Measurements from ENCODE around the gene SPAG7. TPM values are rescaled to one million over a fixed set of nuclear protein-coding genes. Genes with fewer than 3 reads are reported as not detected.

The SPAG7 gene
- polyA plus RNA-seq, 1 experiment, result 85.8 TPM

- CTCF ChIA-PET, result interaction anchor here (2.2 kb wide), 1 partner anchor 27 kb away, joined by 6 read pairs; no protein-coding TSS in a partner anchor
- POLR2A ChIA-PET, result no interaction called here
- DNase-seq (ENCODE audit: low read depth), result no peak
- Histone ChIP-seq H3K4me3 (ENCODE audit: low read depth, low read length) (no peak overlapping the region), H3K27me3 (ENCODE audit: control insufficient read depth, insufficient read depth, low read length) (no peaks in the 10 kb centered on the region), H3K36me3 (ENCODE audit: control insufficient read depth, insufficient read depth, low read length) (peaks cover 14% of the 10 kb centered on the region)
- TF ChIP-seq, protein P1, sequence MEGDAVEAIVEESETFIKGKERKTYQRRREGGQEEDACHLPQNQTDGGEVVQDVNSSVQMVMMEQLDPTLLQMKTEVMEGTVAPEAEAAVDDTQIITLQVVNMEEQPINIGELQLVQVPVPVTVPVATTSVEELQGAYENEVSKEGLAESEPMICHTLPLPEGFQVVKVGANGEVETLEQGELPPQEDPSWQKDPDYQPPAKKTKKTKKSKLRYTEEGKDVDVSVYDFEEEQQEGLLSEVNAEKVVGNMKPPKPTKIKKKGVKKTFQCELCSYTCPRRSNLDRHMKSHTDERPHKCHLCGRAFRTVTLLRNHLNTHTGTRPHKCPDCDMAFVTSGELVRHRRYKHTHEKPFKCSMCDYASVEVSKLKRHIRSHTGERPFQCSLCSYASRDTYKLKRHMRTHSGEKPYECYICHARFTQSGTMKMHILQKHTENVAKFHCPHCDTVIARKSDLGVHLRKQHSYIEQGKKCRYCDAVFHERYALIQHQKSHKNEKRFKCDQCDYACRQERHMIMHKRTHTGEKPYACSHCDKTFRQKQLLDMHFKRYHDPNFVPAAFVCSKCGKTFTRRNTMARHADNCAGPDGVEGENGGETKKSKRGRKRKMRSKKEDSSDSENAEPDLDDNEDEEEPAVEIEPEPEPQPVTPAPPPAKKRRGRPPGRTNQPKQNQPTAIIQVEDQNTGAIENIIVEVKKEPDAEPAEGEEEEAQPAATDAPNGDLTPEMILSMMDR (IDR thresholded peaks at IDR 0.05; ENCODE audit: insufficient read depth, low read depth, low read length), result no peak
These were observed 32.0 kb downstream of the SPAG7 start for GRCh38 chr17:4935650-4936049.

DNA sequence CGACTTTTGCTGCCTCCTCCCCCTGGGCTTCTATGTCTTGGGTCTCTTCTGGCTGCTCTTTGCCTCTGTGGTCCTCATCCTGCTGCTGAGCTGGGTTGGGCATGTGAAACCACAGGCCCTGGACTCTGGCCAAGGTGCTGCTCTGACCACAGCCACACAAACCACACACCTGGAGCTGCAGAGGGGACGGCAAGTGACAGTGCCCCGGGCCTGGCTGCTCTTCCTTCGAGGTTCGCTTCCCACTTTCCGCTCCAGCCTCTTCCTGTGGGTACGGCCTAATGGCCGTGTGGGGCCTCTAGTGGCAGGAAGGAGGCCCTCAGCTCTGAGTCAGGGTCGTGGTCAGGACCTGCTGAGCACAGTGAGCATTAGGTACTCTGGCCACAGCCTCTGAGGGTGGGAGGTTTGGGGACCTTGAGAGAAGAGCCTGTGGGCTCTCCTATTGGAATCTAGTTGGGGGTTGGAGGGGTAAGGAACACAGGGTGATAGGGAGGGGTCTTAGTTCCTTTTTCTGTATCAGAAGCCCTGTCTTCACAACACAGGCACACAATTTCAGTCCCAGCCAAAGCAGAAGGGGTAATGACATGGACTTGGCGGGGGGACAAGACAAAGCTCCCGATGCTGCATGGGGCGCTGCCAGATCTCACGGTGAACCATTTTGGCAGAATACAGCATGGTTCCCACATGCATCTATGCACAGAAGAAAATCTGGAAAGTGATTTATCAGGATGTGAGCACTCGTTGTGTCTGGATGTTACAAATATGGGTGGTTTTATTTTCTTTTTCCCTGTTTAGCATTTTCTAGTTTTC lies 33.2 kb downstream of the SPAG7 start:
- ChIA-PET CTCF (interaction anchor here (0.6 to 1.3 kb wide), 4 partner anchors 11 to 33 kb away, joined by 3 to 9 read pairs (median 4); partner anchors contain the start of gene SPAG7), POLR2A (interaction anchor here (1.0 kb wide), 1 partner anchor 33 kb away, joined by 4 read pairs; the partner anchor contains the start of gene SPAG7)
- TF ChIP-seq, protein P1 (IDR thresholded peaks at IDR 0.05; ENCODE audit: insufficient read depth, low read depth, low read length), result peak; percentile 54
- Histone ChIP-seq H3K27me3 (ENCODE audit: control insufficient read depth, insufficient read depth, low read length) (no peaks in the 10 kb centered on the region), H3K4me3 (ENCODE audit: low read depth, low read length) (no peak overlapping the region), H3K36me3 (ENCODE audit: control insufficient read depth, insufficient read depth, low read length) (peaks cover 14% of the 10 kb centered on the region)
- DNase-seq (ENCODE audit: low read depth), result no peak

DNA sequence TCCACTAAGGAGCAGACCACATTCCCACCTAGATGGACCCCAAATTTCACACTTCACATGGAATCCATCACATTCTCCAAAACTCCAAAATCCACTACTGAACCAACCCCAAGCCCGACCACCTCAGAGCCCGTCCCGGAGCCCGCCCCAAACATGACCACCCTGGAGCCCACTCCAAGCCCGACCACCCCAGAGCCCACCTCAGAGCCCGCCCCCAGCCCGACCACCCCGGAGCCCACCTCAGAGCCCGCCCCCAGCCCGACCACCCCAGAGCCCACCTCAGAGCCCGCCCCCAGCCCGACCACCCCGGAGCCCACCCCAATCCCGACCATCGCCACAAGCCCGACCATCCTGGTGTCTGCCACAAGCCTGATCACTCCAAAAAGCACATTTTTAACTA lies 34.0 kb downstream of the SPAG7 start:
- DNase-seq (ENCODE audit: low read depth), result no peak
- TF ChIP-seq, protein P1 (IDR thresholded peaks at IDR 0.05; ENCODE audit: insufficient read depth, low read depth, low read length), result no peak
- Histone ChIP-seq H3K36me3 (ENCODE audit: control insufficient read depth, insufficient read depth, low read length) (peaks cover 14% of the 10 kb centered on the region), H3K27me3 (ENCODE audit: control insufficient read depth, insufficient read depth, low read length) (no peaks in the 10 kb centered on the region), H3K4me3 (ENCODE audit: low read depth, low read length) (no peak overlapping the region)
- CTCF ChIA-PET, result interaction anchor here (0.6 to 1.3 kb wide), 4 partner anchors 10 to 34 kb away, joined by 3 to 9 read pairs (median 4); partner anchors contain the start of gene SPAG7
- POLR2A ChIA-PET, result interaction anchor here (1.0 kb wide), 1 partner anchor 33 kb away, joined by 4 read pairs; the partner anchor contains the start of gene SPAG7

GRCh38 chr17:4932756-4933155 lies 34.9 kb downstream of the SPAG7 start:
- H3K27me3 ChIP-seq (ENCODE audit: control insufficient read depth, insufficient read depth, low read length), result no peaks in the 10 kb centered on the region
- ChIA-PET POLR2A (no interaction called here), CTCF (interaction anchor here (0.8 kb wide), 1 partner anchor 30 kb away, joined by 3 read pairs; the partner anchor contains the start of gene CHRNE)
- H3K4me3 ChIP-seq (ENCODE audit: low read depth, low read length), result no peak overlapping the region
- TF ChIP-seq, protein P1 (IDR thresholded peaks at IDR 0.05; ENCODE audit: insufficient read depth, low read depth, low read length), result no peak
- H3K36me3 ChIP-seq (ENCODE audit: control insufficient read depth, insufficient read depth, low read length), result peaks cover 10% of the 10 kb centered on the region
- no peak for DNase-seq (ENCODE audit: low read depth)

- DNase-seq (ENCODE audit: low read depth), result no peak
- POLR2A ChIA-PET, result no interaction called here
These were observed 35.7 kb downstream of the SPAG7 start, which contains the start of gene GP1BA for GRCh38 chr17:4931963-4932362. GP1BA (plus strand) TSS chr17:4932277; CDS start chr17:4932605, 328 bp downstream.

More at GRCh38 chr17:4931963-4932362, 35.7 kb downstream of the SPAG7 start, which contains the start of gene GP1BA:
- peaks cover 7% of the 10 kb centered on the region for H3K36me3 ChIP-seq (ENCODE audit: control insufficient read depth, insufficient read depth, low read length)
- no peak within 1 kb of the TSS for H3K4me3 ChIP-seq (ENCODE audit: low read depth, low read length)
- CTCF ChIA-PET, result interaction anchor here (0.8 kb wide), 1 partner anchor 29 kb away, joined by 3 read pairs; the partner anchor contains the start of gene CHRNE
- TF ChIP-seq, protein P1 (IDR thresholded peaks at IDR 0.05; ENCODE audit: insufficient read depth, low read depth, low read length), result no peak
- no peaks in the 10 kb centered on the region for H3K27me3 ChIP-seq (ENCODE audit: control insufficient read depth, insufficient read depth, low read length)

Data from BJ (cell line).